Measurements from ENCODE around the gene MEN1.

MEN1 gene

DNA sequence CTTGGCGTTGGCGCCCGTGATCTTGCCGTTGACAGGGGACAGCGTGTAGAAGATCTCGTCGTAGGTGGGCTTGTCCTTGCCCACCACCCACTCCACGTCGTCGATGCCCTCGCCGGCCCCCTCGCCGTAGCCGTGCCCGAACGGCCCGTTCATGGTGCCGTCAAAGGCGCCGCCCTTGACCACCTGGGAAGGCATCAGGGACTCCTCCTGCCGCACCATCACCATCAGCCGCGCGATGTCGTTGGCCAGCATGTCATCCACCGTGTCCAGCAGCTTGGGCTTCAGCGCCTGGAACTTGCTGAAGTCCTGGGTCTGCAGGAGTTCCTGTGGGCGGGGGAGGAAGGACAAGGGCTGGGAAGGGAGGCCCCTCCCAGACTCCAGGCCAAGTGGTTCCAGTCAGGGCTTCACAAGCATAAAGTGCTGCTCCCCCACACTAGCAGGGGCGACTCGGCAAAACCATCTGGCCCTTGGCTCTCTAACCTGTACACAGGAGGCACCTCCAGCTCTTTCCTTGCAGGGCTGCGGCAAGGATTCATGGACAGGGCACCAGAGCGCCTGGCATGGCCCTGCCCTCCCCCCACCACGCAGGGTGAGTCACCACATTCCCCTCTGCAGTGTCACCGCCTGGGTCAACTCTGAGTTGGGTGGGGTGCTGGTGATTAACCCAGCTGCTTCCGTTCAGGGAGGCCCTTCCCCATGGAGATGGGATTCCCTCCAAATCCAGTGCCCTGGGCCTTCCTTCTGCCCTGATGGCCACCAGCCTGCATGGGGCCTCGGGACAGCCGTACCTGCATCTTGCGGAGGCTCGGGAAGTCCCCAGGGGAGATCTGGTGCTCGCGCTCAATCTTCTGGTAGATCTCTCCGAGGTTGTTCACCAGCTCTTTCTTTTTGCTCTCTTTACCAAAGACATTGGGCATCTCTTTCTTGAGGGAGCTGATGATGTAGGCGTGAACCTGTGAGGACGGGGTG, 44.5 kb upstream of the MEN1 start:
- TF ChIP-seq, protein P1, sequence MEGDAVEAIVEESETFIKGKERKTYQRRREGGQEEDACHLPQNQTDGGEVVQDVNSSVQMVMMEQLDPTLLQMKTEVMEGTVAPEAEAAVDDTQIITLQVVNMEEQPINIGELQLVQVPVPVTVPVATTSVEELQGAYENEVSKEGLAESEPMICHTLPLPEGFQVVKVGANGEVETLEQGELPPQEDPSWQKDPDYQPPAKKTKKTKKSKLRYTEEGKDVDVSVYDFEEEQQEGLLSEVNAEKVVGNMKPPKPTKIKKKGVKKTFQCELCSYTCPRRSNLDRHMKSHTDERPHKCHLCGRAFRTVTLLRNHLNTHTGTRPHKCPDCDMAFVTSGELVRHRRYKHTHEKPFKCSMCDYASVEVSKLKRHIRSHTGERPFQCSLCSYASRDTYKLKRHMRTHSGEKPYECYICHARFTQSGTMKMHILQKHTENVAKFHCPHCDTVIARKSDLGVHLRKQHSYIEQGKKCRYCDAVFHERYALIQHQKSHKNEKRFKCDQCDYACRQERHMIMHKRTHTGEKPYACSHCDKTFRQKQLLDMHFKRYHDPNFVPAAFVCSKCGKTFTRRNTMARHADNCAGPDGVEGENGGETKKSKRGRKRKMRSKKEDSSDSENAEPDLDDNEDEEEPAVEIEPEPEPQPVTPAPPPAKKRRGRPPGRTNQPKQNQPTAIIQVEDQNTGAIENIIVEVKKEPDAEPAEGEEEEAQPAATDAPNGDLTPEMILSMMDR (IDR thresholded peaks at IDR 0.05; ENCODE audit: low read depth, low read length), result no peak
- DNase-seq (ENCODE audit: extremely low read depth, low read depth), result peak; percentile 77

DNA sequence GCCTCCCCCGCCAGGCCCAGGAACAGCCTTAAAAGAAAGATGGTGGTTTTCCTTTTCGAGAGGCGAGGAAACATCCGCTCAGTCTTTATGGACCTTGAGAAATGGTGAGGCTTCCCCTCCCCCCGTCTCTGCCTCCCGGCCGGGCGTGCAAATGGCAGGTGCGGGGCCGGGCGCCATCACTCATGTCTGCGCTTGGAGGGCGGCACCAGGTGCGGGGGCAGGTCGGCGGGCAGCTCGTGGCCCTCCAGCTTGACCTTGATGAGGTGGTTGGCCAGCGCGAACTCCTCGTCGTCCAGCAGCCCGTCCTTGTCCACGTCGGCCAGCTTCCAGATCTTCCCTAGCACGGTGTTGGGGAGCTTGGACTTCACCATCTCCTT, 43.8 kb upstream of the MEN1 start:
- no peak for DNase-seq (ENCODE audit: extremely low read depth, low read depth)

DNA sequence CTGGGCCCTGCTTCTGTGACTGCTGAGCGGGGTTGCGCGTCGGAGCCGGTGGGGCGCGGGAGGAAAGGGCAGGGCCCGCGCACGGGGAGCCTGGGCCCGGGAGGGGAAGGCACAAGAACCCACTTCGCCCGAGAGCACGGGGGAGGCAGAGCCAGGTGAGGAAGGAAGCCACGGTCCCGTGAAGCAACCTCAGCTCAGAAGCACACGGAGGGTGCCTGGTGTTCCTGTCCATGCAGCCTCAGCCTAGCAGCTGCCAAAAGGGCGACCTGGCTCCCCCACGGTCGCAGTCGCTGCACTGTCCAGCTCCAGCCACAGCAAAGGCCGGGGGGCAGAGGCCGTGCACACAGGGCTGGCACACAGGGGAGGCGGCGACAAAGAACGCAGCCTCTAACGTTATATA, 43.4 kb upstream of the MEN1 start:
- TF ChIP-seq, protein P1 (IDR thresholded peaks at IDR 0.05; ENCODE audit: low read depth, low read length), result no peak
- DNase-seq (ENCODE audit: extremely low read depth, low read depth), result no peak

More for the DNA sequence above, 43.8 kb upstream of the MEN1 start:
- TF ChIP-seq, protein P1 (IDR thresholded peaks at IDR 0.05; ENCODE audit: low read depth, low read length), result no peak

DNA sequence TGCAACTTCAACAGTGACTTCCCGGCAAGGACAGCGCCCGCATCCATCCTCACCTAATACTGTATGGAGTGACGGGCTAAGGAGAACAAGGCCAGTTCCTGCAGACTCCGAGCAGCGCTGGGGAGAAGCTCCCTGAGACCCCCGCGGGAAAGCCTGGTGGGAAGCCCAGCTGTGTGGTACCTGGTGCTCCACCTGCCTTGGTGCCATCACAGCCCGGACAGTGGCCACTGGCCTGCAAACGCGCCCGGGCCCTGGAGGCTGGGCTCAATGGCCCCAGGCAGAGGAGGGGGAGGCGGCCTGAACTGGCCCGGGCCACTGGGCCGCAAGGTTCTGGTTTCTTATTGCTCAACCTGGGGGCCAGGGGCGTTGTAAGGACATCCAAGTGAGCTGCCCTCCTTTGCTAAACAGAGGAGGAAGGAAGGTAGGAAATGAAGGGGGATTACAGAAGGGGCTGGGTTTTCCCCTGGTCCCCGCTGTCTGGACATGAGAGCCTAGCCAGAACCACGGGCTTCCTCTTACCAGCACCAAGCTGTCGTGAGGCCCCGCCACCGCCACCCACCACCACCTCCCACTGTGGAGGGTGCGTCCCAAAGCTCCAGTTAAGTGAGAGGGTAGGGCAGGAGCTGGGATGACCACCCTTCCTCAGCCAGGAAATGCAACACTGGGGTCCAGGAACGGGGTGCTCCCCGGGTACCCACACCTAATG, 42.6 kb upstream of the MEN1 start:
- DNase-seq (ENCODE audit: extremely low read depth, low read depth), result no peak
- TF ChIP-seq, protein P1 (IDR thresholded peaks at IDR 0.05; ENCODE audit: low read depth, low read length), result no peak

DNA sequence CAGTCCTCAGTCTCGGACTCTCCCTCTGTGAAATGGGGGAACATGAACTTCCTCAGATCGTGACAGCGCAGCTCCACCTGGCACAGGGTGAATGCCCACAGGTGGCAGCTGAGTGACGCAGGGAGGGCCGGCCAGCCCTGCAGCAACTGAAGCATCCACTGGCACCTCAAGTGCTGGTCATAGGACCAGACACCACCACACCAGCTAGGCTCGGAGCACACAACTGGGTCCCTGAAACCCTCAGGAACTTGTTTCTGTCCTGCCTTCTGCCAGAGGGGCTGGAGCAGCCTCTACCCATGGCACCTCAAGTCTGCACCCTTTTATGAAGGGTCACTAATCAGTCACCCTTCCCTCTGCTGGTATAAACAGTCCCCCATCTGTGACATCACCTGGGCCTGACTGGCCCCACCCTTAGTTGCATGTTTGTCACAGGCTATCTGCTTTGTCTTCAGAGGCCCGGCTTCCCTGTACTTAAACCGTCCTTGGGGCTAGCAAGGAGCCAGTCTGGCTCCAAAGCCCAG, 41.5 kb upstream of the MEN1 start:
- no peak for DNase-seq (ENCODE audit: extremely low read depth, low read depth)

DNA sequence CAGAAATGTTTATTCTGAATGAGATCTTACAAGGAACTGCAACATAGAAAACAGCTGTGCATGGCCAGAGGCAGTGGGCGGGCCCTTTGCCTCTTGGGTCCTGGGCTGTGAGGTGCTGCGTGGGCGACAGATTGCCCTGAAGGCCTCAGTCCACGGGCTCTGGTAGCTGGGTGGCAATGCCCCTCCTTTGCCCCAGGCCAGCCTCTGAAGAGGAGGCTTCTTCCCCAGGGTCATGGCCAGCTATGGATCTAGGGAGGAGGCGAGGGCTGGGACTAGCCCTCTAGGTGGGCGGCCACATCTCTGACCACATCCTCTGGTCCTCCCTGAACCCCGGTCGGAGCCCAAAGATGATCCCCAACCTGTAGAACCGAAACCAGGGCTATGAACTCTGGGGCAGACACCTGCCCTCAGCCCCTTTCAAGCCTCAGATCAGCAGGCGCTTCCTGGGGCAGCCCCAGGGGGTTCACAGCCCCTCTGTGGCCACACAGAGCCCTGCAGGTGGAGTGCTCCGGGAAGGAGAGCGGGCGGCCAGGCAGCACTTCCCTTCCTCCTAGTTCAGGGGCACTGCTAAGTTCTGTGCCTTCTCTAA, 40.7 kb upstream of the MEN1 start:
- TF ChIP-seq, protein P1 (IDR thresholded peaks at IDR 0.05; ENCODE audit: low read depth, low read length), result no peak
- no peak for DNase-seq (ENCODE audit: extremely low read depth, low read depth)

More for the DNA sequence above, 41.5 kb upstream of the MEN1 start:
- TF ChIP-seq, protein P1 (IDR thresholded peaks at IDR 0.05; ENCODE audit: low read depth, low read length), result no peak
